ENCODE data around the gene NBL1.

NBL1 gene

DNA sequence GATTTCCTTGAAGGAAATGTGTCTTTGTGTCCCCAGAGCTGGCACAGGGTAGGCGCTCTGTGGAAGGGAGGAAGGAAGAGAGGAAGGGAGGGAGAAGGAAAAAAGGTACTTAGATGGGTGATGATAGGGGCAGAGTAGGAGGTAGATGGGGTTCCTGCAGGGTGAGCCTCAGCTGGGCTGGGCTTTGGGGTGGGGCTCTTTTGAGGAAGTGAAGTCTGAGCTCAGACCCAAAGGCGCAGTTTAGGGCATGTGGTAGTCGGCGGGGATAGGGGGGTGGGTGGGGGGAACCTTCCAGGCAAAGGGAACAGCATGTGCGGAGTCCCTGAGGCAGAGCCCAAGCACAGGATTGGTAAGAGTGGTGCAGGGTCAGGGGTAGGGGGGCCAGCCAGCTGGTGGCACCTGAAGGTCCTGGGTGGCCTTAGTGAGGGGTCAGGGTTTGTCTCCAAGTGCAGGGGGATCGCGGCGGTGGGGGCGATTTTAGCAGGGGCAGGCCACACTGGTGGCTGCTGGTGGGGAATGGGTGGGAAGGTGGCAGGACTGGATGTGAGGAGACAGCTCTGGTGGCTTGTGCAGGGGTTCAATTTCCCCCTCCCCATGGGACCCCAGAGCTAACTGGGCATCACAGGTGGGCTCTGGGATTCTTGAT, 12.1 kb downstream of the NBL1 start:
- no peaks in the 10 kb centered on the region for H3K27me3 ChIP-seq (ENCODE audit: low read length)
- no peaks in the 10 kb centered on the region for H3K36me3 ChIP-seq (ENCODE audit: low read length)
- H3K79me2 ChIP-seq (ENCODE audit: insufficient read depth, low read length): no peaks in the 10 kb centered on the region
- no peak overlapping the region for H3K4me2 ChIP-seq (ENCODE audit: low read depth, low read length, poor library complexity, severe bottlenecking)
- no peak overlapping the region for H3K4me3 ChIP-seq (ENCODE audit: insufficient read depth, low read length, poor library complexity, severe bottlenecking)
- no peaks in the 10 kb centered on the region for H3K9me3 ChIP-seq (ENCODE audit: insufficient read depth, low read length)
- H3F3A ChIP-seq (ENCODE audit: insufficient read depth): no peaks in the 10 kb centered on the region
- H3K27ac ChIP-seq (ENCODE audit: low read depth, low read length): no peak overlapping the region
- no peaks in the 10 kb centered on the region for H3K9me2 ChIP-seq (replicated peaks; ENCODE audit: insufficient read depth, low read length)
- H2AFZ ChIP-seq (ENCODE audit: low read depth, low read length, severe bottlenecking): no peak overlapping the region
- H3K9ac ChIP-seq (ENCODE audit: low read length): no peak overlapping the region
- TF ChIP-seq, protein P1, sequence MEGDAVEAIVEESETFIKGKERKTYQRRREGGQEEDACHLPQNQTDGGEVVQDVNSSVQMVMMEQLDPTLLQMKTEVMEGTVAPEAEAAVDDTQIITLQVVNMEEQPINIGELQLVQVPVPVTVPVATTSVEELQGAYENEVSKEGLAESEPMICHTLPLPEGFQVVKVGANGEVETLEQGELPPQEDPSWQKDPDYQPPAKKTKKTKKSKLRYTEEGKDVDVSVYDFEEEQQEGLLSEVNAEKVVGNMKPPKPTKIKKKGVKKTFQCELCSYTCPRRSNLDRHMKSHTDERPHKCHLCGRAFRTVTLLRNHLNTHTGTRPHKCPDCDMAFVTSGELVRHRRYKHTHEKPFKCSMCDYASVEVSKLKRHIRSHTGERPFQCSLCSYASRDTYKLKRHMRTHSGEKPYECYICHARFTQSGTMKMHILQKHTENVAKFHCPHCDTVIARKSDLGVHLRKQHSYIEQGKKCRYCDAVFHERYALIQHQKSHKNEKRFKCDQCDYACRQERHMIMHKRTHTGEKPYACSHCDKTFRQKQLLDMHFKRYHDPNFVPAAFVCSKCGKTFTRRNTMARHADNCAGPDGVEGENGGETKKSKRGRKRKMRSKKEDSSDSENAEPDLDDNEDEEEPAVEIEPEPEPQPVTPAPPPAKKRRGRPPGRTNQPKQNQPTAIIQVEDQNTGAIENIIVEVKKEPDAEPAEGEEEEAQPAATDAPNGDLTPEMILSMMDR (IDR thresholded peaks at IDR 0.05; ENCODE audit: insufficient read depth, low read length, poor library complexity, severe bottlenecking): no peak
- no peak for TF ChIP-seq EZH2phosphoT487 (conservative IDR thresholded peaks at IDR 0.05; ENCODE audit: low read length)
- no peaks in the 10 kb centered on the region for H4K20me1 ChIP-seq (ENCODE audit: low read depth, low read length)

DNA sequence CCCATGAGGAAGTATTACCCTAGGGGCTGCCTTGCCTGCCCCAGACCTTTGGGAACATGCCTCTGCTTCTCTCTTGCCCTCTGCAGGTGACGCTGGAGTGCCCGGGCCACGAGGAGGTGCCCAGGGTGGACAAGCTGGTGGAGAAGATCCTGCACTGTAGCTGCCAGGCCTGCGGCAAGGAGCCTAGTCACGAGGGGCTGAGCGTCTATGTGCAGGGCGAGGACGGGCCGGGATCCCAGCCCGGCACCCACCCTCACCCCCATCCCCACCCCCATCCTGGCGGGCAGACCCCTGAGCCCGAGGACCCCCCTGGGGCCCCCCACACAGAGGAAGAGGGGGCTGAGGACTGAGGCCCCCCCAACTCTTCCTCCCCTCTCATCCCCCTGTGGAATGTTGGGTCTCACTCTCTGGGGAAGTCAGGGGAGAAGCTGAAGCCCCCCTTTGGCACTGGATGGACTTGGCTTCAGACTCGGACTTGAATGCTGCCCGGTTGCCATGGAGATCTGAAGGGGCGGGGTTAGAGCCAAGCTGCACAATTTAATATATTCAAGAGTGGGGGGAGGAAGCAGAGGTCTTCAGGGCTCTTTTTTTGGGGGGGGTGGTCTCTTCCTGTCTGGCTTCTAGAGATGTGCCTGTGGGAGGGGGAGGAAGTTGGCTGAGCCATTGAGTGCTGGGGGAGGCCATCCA, 12.8 kb downstream of the NBL1 start:
- H3K79me2 ChIP-seq (ENCODE audit: insufficient read depth, low read length): no peaks in the 10 kb centered on the region
- H3K9me3 ChIP-seq (ENCODE audit: insufficient read depth, low read length): no peaks in the 10 kb centered on the region
- no peaks in the 10 kb centered on the region for H3K9me2 ChIP-seq (replicated peaks; ENCODE audit: insufficient read depth, low read length)
- no peak for TF ChIP-seq EZH2phosphoT487 (conservative IDR thresholded peaks at IDR 0.05; ENCODE audit: low read length)
- TF ChIP-seq, protein P1 (IDR thresholded peaks at IDR 0.05; ENCODE audit: insufficient read depth, low read length, poor library complexity, severe bottlenecking): no peak
- H3K4me3 ChIP-seq (ENCODE audit: insufficient read depth, low read length, poor library complexity, severe bottlenecking): no peak overlapping the region
- H3F3A ChIP-seq (ENCODE audit: insufficient read depth): no peaks in the 10 kb centered on the region
- no peaks in the 10 kb centered on the region for H3K36me3 ChIP-seq (ENCODE audit: low read length)
- no peaks in the 10 kb centered on the region for H3K27me3 ChIP-seq (ENCODE audit: low read length)
- no peak overlapping the region for H2AFZ ChIP-seq (ENCODE audit: low read depth, low read length, severe bottlenecking)
- no peak overlapping the region for H3K4me2 ChIP-seq (ENCODE audit: low read depth, low read length, poor library complexity, severe bottlenecking)
- H3K9ac ChIP-seq (ENCODE audit: low read length): no peak overlapping the region
- H4K20me1 ChIP-seq (ENCODE audit: low read depth, low read length): no peaks in the 10 kb centered on the region
- no peak overlapping the region for H3K27ac ChIP-seq (ENCODE audit: low read depth, low read length)

DNA sequence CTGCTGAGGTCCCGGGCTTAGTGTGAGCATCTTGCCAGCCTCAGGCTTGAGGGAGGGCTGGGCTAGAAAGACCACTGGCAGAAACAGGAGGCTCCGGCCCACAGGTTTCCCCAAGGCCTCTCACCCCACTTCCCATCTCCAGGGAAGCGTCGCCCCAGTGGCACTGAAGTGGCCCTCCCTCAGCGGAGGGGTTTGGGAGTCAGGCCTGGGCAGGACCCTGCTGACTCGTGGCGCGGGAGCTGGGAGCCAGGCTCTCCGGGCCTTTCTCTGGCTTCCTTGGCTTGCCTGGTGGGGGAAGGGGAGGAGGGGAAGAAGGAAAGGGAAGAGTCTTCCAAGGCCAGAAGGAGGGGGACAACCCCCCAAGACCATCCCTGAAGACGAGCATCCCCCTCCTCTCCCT, 13.4 kb downstream of the NBL1 start:
- Histone ChIP-seq H3K36me3 (ENCODE audit: low read length) (no peaks in the 10 kb centered on the region), H3K27me3 (ENCODE audit: low read length) (no peaks in the 10 kb centered on the region), H3K9ac (ENCODE audit: low read length) (no peak overlapping the region), H3K79me2 (ENCODE audit: insufficient read depth, low read length) (no peaks in the 10 kb centered on the region), H3F3A (ENCODE audit: insufficient read depth) (no peaks in the 10 kb centered on the region), H3K27ac (ENCODE audit: low read depth, low read length) (no peak overlapping the region), H3K4me2 (ENCODE audit: low read depth, low read length, poor library complexity, severe bottlenecking) (no peak overlapping the region), H4K20me1 (ENCODE audit: low read depth, low read length) (no peaks in the 10 kb centered on the region), H3K9me2 (replicated peaks; ENCODE audit: insufficient read depth, low read length) (no peaks in the 10 kb centered on the region), H2AFZ (ENCODE audit: low read depth, low read length, severe bottlenecking) (no peak overlapping the region), H3K9me3 (ENCODE audit: insufficient read depth, low read length) (no peaks in the 10 kb centered on the region), H3K4me3 (ENCODE audit: insufficient read depth, low read length, poor library complexity, severe bottlenecking) (no peak overlapping the region)
- TF ChIP-seq, protein P1 (IDR thresholded peaks at IDR 0.05; ENCODE audit: insufficient read depth, low read length, poor library complexity, severe bottlenecking): no peak
- no peak for TF ChIP-seq EZH2phosphoT487 (conservative IDR thresholded peaks at IDR 0.05; ENCODE audit: low read length)
